Thyroid gland (tissue), 4 donors: ENCODE measurements around the gene LBX1.

Experiments used
- POLR2A ChIP-seq, 2 donors: fragments of 450-650 bp; IDR thresholded peaks; one replicate each; pipeline ENCODE4 v1.6.1; 2017; ENCODE audit warnings: antibody characterized with exemption in 2 of 2, mild to moderate bottlenecking in 2 of 2, moderate library complexity in 1 of 2
- TF ChIP-seq, protein P1 (sequence below), 6 experiments: fragments of 200-600 bp in 3 of 6; fragments of 450-650 bp in 3 of 6; sonication (generic) in 3 of 6; IDR thresholded peaks; one replicate each; pipeline ENCODE4 v1.5.1; 2016 to 2019; ENCODE audit warnings: antibody characterized with exemption in 6 of 6, mild to moderate bottlenecking in 2 of 6, inconsistent platforms in 1 of 6, moderate library complexity in 1 of 6

DNA sequence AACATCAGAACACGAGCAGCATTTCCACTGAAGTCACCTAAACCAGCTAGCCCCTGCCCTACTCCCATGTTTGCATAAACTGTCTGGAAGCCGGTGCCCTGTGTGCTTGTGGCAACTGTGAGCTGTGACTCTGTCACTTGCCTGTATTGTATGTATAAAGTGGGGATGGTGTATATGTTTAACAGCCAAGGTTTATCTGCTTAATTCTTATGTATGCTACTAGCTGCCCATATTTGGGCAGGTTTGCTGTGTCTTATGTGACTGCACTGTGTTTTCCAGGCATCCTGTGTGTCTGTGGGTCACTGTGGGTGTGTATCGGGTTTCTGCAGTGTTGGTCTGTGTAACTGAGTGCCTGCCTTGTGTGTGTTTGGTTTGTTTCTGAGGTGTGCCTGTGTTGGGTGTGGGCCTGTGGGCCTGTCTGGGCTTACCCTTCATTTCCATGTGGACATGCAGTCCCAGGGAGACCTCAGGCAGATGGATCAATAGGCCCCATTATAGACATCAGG lies 9.3 kb downstream of the LBX1 start:
- TF ChIP-seq, protein P1, sequence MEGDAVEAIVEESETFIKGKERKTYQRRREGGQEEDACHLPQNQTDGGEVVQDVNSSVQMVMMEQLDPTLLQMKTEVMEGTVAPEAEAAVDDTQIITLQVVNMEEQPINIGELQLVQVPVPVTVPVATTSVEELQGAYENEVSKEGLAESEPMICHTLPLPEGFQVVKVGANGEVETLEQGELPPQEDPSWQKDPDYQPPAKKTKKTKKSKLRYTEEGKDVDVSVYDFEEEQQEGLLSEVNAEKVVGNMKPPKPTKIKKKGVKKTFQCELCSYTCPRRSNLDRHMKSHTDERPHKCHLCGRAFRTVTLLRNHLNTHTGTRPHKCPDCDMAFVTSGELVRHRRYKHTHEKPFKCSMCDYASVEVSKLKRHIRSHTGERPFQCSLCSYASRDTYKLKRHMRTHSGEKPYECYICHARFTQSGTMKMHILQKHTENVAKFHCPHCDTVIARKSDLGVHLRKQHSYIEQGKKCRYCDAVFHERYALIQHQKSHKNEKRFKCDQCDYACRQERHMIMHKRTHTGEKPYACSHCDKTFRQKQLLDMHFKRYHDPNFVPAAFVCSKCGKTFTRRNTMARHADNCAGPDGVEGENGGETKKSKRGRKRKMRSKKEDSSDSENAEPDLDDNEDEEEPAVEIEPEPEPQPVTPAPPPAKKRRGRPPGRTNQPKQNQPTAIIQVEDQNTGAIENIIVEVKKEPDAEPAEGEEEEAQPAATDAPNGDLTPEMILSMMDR (IDR thresholded peaks at IDR 0.05) = no peak
- TF ChIP-seq POLR2A (IDR thresholded peaks at IDR 0.05) = no peak
